ENCODE data around the gene SPIN2B.

SPIN2B gene

DNA sequence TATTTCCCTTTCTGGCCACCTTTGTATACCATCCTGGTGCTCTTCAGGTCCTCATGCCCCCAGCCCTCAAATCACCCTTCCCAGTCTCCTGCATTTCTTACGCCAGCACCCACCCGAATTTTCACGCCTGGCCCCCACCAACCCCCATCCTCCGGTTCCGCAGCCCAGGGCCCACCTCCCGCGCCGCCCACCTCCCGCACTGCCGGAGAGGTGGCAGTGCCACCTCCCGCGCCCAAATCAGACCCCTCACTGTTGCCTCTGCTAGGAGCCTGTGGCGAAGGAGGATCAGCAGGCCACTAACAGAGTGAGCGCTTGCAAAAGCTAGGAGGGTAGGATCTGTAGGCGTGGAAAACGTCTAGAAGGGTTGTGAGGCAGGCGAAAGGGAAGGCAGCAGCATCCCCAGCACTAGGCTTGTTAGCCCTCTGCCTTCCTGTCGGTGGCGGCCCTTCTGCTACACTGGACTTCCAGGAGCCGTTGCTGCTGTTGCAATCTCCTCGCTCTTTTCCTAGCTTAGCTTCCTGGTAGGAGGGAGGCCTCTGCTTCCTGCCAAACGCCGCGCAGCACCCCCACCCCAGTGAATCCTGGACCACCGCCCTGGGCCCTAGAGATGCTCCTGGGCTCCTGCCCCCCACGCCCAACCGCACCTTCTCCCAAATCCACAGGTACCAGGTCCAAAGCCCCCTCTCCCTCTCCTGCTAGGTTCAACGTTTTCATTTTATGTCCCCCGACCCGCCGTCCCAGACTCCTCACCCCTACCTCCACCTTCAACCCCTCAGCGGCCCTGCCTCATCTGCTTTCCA lies 51.0 kb downstream of the SPIN2B start:
- DNase-seq (ENCODE audit: low spot score), result no peak
